GM21576 (cell line): ENCODE measurements around the gene FTO.

Experiments
- ATAC-seq: cut with Tn5 transposase; IDR thresholded peaks from one replicate; pipeline ENCODE4 v1.9.1; 2021; ENCODE audit warnings: mild to moderate bottlenecking, moderate library complexity; ENCODE audit not compliant: unreplicated experiment

Gene FTO

DNA sequence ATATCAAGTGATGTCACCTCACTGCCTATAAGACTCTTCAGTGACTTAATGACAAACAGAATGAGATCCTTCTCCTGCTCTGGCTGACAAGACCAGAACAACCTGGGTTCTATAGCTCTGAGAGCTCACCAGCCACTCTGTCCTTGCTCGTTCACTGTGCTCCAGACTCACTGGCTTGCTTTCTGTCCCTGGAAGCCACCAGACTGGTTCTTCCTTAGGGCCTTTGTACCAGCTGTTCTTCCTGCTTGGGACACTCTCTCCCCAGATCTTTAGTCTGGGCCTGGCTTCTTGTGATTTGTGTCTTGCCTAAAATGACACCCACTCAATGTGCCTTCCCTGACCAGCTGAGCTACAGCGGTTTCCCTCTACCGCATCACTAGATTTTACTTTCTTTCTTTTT, 76.1 kb downstream of the FTO start:
- no peak for ATAC-seq

DNA sequence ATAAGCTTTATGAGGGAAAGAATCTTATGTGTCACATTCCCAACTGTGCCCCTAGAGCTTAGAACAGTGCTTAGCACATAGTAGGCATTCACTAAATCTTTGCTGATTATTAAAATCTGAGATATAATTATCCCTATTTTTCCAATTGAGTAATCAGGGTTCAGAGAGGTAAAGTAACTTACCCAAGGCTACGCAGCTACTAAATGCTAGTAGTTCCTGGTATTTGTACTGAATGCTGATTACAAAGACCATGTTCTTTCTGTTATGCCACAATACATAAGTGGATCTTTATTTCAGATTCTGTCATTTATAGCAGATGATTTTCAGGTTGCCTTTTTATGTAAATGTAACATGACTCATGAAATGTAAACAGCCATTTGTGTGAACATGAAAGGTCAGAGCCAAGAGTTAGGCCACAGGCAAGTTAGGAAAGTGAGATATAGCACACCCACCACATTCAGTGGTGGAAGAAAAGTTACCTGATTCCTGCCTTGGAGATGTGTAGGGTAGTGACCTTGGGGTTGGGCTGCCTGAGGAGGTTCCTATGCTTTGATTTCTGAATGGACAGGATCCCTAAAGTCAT, 77.2 kb downstream of the FTO start:
- ATAC-seq: no peak

DNA sequence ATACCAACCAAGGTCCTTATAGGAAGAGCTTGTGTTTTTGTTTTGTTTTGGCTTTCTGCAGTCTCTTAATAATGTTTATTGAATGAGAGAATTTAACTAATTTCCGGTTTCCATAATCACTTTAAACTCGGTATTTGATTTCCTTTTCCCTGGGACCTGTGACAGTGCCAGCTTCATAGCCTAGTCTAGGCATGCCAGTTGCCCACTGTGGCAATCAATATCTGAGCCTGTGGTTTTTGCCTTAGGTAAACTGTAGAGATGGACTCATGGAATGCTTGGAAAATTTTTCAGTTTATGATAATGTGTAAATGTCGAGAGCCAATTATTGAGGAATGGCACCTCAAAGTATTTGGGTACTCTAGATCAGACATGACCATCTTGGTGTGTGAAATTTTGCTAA, 78.2 kb downstream of the FTO start:
- no peak for ATAC-seq

DNA sequence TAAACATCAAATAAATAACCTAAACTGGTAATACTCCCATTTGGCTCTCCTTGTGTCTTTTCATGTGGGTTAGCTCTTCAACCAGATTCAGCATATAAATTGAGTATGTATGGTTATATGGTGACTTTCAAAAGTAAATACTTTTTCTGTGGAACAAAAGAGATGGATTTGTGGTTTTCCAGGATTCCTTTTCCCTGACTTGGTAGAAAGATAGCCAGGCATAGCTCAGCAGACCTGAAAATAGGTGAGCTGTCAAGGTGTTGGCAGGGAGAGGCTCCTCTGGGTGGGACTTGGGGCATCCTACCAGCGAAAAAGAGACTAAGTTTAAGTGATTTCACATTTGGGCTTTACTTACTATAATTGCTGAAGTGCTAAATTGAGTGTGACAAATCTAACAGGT, 80.3 kb downstream of the FTO start:
- ATAC-seq: no peak

DNA sequence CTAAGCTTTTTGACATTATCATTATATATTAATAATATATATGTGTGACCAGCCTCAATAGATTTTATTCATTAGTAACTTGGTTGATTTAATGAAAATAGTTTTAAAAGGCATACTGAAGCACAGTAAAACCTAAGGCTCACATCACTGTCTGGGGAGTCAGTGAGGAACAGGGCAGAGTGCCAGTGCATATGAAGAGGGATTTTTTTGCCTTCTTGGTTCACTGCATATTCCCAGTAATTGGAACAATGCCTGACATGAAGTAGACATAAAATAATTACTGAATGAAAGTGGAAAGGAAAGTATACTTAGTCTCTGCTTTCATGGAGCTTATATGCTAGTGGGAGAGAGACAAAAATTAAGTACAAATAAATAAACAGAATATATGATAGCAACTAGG, 81.1 kb downstream of the FTO start:
- no peak for ATAC-seq

DNA sequence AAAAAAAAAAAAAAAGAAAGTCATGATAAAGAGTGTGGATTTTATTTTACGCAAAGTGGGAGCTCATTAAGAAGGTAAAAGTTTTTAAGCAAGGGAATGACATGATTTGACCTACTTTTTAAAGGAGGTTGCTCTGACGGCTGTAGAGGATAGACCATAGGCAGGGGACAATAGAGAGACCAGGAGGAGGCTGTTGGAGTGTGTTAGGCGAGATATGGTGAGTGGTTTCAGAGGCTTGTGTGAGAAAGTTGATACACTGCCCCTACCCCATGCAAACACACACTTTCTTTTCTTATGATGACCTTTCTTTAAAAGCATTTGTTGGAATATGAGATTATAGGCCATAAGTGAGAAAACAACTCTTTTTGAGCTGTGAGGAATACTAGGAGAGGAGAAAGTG, 82.0 kb downstream of the FTO start:
- no peak for ATAC-seq

DNA sequence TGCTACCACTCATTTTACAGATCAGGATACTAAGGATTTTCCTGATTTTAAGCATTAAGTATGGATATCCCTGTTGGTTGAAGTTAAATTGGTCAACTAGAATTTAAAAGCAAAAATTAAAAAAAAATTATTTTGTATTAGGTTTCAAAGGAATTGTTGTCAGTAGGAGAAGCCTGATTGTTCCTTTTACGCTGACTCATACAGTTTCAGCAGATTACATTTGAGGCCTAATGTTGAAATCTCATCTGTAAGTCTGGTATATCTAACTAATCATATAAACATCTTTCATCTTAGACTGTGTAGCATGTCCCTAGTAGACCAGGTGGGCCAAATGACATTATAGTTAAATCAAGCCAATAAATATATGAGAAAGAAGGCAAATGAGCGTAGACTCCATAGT, 83.5 kb downstream of the FTO start:
- no peak for ATAC-seq

DNA sequence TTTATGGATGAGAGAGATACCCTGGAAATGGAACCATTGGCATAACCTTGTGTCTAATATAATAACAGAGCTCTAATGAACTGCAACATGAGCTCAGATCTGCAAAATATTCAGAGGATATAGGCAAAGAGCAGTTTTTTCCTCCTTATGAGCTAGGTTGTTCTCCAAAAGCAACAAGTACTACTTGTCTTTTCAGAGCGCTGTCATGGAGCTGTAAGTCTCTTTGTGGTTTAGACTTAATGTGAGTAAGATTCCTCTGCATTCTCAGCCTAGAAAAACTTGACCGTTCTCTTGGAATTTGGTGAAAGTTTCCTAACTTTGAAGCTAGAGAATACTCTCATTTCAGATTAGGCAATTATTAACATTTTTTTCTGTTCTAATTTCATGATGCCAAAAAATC, 85.2 kb downstream of the FTO start:
- no peak for ATAC-seq

DNA sequence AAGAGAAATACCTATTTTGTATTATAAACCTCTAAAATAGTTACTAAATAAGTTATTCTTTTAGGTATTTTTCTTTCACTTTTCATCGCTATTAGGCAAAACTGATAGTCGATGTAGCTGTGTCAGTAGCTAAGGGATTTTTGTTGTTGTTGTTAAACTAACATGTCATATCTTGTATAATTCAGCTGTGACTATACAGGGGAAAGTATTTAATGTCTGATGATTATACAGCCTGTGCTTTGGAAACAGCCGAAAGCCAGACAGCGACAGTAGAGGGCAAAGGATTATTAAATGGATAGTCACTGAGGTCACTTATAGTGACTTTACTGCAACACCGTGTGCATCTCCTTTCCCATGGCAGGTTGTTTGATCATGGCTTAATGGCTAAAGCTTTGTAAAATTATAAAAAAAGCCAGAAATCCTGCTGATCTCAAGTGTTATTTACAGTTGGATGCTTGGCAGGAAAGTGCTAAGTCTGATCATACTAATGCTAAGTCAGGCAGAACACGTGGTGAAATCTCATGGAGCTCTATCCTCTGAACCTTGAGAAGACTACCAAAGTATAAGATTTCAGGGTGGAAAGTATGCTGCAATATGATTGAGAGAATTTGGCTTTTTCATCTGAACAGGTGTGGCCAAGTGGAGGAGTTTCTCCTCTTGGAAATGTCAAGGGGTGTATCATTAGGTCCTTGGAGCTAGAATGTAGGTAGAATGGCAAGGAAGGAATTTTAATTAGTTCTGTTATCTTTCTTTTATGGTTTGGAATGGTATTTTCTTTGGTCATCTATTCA, 88.4 kb downstream of the FTO start:
- ATAC-seq: no peak

DNA sequence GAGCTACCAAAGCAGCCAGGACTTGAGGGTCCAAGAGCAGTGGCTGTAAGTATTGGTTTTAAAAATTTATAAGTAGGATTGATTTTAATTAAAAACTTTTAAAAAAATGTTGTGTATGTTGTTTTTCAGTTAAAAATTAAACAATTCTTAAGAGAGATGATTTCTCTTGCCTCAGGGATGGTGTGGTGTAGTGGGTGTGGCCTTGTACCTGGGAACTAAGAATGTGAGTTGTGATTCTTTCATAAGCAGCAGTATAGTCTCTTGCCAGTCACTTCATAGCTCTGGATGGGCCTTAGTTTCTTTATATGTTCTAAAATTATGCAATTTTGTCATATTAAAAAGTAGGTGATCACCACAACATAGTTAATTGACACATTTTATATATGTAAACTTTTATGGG, 99.5 kb downstream of the FTO start:
- no peak for ATAC-seq

DNA sequence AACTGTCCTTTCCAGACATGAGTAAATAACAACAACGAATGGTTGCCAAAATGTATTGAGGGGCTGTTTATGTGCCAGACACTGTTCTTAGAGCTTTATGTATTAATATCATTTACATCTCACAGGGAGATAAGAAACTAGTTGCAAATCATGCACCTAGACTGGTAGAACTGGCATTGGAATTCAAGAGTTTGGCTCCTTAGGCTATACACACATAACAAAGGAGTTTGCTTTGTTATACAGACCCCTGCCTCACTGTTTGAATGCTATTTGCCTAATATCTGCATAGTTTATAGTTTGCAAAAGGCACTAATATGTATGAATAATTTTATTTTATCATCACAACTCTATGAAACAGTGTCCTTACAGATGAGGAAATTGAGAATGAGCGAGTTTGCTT, 100.0 kb downstream of the FTO start:
- no peak for ATAC-seq

DNA sequence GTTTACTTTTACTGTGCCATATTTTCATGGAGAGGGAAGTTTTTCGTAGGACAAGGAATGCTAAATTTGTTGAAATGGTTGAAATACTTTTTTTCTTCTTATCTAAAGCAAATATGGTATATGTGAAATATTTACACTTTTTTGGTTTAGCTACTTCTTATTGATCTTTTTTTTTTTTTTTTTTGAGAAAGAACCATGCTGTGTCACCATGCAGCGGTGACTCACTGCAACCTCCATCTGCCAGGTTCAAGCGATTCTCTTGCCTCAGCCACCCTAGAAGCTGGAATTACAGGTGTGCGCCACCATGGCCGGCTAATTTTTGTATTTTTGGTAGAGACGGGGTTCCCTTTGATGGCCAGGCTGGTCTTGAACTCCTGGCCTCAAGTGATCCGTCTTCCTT, 100.5 kb downstream of the FTO start:
- ATAC-seq: no peak

DNA sequence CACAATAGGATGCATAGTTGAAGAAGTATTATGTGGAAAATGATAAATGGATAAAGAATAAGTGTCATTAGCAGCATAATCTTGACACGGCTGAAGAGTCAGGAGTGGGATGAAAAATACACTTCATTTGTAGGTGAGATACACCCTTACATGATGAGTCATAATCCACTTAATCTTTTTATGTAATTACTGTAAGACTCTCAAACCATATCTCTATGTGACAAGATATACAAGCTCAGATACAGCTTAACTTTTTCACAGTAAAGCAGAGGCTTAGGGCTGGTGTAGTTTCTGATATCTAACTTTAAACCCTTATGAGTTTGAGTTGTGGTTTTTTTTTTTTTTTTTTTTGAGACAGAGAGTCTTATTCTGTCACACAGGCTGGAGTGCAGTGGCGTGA, 101.2 kb downstream of the FTO start:
- ATAC-seq: no peak

DNA sequence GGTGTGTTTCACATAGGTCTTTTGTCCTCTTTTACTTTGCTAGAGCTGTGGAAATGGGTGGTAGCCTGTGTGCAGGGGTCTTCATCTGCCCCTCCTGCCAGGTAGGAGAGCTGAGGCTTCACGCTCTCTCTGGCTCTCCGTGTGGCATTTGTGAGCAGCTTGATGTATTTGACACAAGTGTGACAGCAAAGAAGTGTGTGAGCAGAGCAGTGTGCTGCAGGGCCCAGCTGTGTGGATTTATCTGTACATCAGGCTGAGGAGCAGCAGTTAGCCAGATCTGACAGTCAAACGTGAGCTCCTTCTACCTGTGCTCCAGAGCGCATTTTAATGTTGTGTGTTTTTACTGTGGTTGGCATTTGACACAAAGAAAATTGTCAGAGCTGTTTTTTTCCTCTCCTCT, 101.8 kb downstream of the FTO start:
- no peak for ATAC-seq

DNA sequence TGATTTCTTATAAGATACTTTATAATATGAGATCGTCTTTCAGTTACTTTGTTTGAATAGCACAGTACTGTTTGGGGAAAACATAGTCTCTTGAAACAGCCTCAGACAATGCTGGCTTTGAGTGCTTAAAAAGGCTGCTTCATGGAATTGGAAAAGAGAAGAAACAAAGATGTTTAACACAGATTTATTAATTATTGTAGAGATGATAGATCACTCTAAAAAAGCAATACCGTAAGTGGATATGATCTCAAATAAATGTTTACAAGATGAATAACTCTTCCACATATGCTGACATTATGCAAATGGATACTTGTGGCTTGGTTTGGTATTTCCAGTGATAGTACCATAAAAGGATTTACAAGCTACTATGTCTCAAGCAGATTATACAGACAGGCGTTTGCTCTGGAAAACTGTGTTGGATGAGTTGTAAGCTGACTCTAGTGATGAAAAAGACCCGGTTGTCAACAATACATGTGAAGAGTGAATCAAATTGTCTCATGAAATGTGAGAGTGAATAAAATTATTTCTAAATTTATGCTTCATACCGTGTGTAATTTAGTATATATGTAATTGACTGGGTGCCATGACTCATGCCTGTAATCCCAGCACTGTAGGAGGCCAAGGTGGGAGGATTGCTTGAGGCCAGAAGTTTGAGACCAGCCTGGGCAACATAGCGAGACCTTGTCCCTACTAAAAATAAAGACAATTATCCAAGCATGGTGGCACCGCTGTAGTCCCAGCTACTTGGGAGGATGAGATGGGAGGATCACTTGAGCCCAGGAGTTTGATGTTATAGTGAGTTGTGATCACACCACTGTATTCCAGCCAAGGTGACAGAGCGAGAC, 105.4 kb downstream of the FTO start:
- ATAC-seq: no peak

DNA sequence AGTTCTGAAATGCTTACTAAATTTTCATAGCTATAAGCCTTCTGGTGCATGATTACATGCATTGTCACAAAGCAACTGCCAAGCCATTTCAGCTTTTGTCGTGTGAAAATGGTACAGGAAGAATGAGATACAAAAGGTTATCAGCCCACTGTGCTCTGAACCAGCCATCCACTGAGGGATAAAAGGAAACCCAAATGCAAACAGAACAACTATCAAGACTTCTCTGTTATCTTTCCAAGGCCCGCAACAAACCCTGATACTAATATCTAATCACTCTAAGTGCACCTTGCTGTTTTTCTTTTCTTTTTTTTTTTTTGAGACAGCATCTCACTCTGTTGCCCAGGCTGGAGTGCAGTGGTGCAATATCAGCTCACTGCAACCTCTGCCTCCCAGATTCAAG, 109.0 kb downstream of the FTO start:
- ATAC-seq: no peak

DNA sequence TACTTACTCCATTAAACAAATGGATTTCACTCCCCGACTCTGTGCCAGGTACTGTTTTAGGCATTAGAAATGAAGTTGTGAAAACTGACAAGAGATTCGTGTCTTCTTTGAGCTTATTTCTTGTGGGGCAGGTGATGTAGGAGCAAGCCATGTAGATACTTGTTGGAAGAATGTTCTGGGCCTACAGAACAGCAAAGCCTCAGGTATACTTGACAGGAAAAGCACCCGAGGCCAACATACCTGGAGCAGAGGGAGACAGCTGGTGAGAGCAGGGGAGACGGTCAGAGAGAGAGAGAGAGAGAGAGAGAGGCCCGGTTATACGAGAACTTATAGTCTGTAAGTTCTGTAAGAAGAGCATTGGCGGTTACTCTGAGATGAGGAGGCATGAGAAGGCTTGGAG, 110.8 kb downstream of the FTO start:
- ATAC-seq: no peak

DNA sequence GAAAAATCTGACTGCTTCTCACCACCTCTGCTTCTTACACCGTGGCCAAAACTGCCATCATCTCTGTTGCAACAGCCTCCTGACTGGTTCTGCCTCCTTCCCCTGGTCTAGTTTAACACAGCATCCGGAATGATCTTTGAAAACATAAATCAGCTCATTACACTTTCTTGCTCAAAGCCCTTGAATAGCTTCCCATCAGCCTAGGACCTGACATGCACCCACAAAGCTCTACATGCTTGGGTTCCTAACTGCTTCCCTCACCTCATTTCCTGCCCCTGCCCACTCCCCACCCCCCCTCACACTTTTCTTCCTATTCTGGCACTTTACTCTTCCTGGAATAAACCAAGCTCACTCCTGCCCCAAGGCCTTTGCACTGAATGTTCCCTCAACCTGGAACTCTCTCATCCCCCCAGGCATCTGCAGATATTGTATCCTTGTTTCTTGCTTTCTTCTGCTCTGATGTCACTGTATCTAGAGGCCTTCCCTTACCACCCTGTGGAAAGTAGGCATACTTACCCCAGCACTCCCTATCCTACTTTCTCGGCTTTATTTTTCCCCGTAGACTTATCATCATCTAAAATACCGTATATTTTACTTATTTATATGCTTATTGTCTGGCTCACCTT, 112.4 kb downstream of the FTO start:
- ATAC-seq: no peak

DNA sequence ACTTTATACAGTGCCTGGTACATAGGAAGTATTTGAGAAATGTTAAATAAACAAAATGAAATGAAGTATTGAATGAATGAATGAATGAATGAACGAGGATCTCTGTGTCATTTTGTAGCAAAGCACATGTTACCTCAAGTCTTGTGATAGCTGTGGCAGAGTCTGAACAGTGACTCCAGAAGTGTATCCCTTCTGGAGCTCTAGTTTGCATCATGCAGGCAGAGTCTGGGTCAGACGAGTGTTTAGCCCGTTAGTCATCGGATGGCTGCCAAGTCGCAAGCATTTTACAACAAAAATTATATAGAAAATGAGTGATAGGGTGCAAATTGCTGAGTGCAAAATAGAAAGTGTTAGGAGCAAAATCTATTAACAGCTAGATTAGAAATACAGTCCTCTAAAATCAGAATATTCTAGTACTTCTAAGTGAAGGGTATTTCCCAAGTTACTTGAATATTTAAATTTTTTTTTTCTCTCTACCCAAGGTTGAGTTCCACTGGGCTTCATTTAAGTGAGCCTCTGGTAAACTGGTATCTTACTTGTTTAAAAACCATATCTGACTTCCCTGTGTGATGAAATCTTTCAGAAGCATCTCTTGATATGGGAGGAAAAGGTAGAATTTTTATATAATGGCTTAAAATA, 113.3 kb downstream of the FTO start:
- ATAC-seq: no peak

DNA sequence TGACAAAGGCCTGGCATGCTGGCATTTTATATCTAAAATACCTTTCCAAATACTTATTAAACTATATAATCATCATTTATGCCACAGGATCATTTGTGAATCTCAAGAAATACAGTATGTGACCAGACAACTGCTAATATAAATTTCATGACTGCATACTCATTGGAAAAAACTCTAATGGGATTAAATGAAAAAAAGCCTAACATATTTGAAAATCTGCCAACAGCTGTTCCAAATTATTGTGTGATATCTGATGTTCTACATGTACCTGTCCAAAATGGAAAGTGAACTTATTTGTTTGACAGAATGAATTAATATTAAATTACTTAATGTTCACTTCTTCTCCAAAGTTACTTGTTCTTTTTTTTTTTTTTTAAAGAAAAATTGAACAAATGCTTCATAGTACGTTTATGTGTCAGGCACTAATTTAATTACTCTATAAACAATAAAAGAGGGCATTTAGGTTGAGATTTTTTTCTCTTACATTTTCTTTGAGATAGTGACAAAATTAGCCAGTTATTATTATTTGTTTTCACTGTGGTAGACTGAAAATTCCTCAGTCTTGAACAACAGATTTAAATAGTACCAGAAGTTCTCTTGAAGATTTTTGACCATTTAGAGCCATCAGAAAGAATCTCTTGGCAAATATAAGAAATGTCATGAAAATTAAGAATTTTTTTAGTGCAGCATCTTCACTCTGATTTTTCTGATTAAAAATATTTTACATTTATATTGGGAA, 114.0 kb downstream of the FTO start:
- ATAC-seq: no peak
